ENCODE results near the gene LRRC36.

- no peak for TF ChIP-seq CTCF (conservative IDR thresholded peaks at IDR 0.05; ENCODE audit: low read length)
- TF ChIP-seq EZH2phosphoT487 (IDR thresholded peaks at IDR 0.05; ENCODE audit: borderline replicate concordance), result no peak
Observed at GRCh38 chr16:67342616-67343015, 16.0 kb downstream of the LRRC36 start.

All from Loucy (cell line).